ENCODE results near the gene ADGRL2. TPM values are rescaled to one million over a fixed set of nuclear protein-coding genes. Genes with fewer than 3 reads are reported as not detected.

ADGRL2 gene
- total RNA-seq, 4 donors from 2014 or later = 40.7 to 53.4 (median 44.2) TPM

DNA sequence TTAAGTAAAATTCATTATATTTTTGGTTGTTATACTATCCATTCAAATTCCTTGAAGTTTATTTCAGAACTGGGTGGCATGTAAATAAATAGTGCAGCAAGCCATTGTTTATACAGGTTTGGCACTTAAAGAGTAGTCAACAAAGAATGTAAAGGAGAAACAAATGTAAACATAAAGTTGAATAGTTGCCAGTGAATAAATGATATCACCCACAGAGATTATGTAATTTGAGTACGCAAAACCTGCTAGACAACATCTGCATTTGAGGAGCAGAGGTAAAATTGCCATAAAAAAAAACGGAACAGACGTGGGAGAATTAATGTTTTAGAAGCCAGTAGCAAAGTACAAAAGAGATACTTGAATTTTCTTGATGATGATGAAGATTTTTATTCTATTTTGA is 111.6 kb downstream of the ADGRL2 start:
- WGBS = 54% methylated on average over 3 of the region's 3 CpGs
- DNase-seq (ENCODE audit: low spot score in 2 of 2) = no peak
- Histone ChIP-seq H3K27ac (no peak overlapping the region), H3K9me3 (no peaks in the 10 kb centered on the region), H3K36me3 (no peaks in the 10 kb centered on the region), H3K4me3 (no peak overlapping the region), H3K4me1 (no peaks in the 10 kb centered on the region), H3K27me3 (no peaks in the 10 kb centered on the region)
- no peak for TF ChIP-seq POLR2AphosphoS5 (IDR thresholded peaks at IDR 0.05)
- no peak for TF ChIP-seq EP300 (IDR thresholded peaks at IDR 0.05)
- TF ChIP-seq, protein P1, sequence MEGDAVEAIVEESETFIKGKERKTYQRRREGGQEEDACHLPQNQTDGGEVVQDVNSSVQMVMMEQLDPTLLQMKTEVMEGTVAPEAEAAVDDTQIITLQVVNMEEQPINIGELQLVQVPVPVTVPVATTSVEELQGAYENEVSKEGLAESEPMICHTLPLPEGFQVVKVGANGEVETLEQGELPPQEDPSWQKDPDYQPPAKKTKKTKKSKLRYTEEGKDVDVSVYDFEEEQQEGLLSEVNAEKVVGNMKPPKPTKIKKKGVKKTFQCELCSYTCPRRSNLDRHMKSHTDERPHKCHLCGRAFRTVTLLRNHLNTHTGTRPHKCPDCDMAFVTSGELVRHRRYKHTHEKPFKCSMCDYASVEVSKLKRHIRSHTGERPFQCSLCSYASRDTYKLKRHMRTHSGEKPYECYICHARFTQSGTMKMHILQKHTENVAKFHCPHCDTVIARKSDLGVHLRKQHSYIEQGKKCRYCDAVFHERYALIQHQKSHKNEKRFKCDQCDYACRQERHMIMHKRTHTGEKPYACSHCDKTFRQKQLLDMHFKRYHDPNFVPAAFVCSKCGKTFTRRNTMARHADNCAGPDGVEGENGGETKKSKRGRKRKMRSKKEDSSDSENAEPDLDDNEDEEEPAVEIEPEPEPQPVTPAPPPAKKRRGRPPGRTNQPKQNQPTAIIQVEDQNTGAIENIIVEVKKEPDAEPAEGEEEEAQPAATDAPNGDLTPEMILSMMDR (IDR thresholded peaks at IDR 0.05) = no peak
- TF ChIP-seq POLR2A (IDR thresholded peaks at IDR 0.05) = no peak

DNA sequence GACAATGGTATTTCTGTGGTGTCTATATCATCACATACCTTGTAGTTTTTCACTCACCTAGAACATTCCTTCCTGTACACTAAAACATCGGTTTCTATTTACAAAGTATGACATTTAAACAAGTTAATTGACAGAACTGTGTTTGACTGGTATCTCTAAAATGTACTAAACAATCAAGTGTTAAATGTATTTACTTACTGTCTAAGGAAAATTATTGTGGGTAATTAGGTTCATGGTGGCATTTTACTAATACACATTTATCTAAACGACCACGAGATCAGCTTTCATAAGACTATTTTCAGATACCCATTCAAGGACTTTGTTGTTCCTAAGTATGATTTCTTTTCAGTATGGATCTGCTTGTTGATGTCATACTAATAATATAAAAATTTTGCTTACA is 115.2 kb downstream of the ADGRL2 start:
- Histone ChIP-seq H3K4me1 (no peaks in the 10 kb centered on the region), H3K4me3 (no peak overlapping the region), H3K36me3 (no peaks in the 10 kb centered on the region), H3K9me3 (no peaks in the 10 kb centered on the region), H3K27me3 (no peaks in the 10 kb centered on the region), H3K27ac (no peak overlapping the region)
- TF ChIP-seq EP300 (IDR thresholded peaks at IDR 0.05) = no peak
- no peak for TF ChIP-seq POLR2AphosphoS5 (IDR thresholded peaks at IDR 0.05)
- no peak for TF ChIP-seq POLR2A (IDR thresholded peaks at IDR 0.05)
- TF ChIP-seq, protein P1 (IDR thresholded peaks at IDR 0.05) = no peak
- DNase-seq (ENCODE audit: low spot score in 2 of 2) = no peak
- 79% methylated on average over 3 of the region's 3 CpGs for WGBS

DNA sequence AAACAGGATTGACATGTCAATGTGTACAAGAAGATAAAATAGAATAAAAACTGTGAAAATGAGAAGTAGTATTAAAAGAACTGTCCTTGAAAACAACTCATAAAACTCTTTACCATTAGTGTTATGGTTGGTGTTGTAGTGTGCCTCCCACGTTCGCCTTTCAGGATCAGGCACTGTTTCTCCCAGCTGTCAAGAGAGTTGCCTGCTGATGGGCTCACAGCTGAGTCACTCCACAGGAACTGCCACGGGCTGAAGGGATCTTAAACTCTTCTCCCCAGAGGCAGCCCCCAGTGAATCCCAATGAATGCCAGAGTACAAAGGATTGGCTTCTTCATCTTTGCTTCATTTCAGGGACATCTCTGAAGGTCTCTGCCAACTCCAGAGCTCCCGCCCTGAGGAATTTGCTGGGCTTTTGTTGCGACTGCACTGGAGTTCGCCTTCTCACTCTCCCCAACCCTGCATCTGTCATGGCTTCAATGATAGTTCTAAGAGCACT is 119.6 kb downstream of the ADGRL2 start:
- H3K27ac ChIP-seq = no peak overlapping the region
- H3K4me1 ChIP-seq = peaks cover 3% of the 10 kb centered on the region
- no peaks in the 10 kb centered on the region for H3K36me3 ChIP-seq
- no peak overlapping the region for H3K4me3 ChIP-seq
- TF ChIP-seq, protein P1 (IDR thresholded peaks at IDR 0.05) = no peak
- TF ChIP-seq POLR2A (IDR thresholded peaks at IDR 0.05) = no peak
- no peak for TF ChIP-seq EP300 (IDR thresholded peaks at IDR 0.05)
- no peak for TF ChIP-seq POLR2AphosphoS5 (IDR thresholded peaks at IDR 0.05)
- DNase-seq (ENCODE audit: low spot score in 2 of 2) = no peak
- no peaks in the 10 kb centered on the region for H3K27me3 ChIP-seq
- no peaks in the 10 kb centered on the region for H3K9me3 ChIP-seq
- WGBS = 70% methylated on average over 6 of the region's 6 CpGs

DNA sequence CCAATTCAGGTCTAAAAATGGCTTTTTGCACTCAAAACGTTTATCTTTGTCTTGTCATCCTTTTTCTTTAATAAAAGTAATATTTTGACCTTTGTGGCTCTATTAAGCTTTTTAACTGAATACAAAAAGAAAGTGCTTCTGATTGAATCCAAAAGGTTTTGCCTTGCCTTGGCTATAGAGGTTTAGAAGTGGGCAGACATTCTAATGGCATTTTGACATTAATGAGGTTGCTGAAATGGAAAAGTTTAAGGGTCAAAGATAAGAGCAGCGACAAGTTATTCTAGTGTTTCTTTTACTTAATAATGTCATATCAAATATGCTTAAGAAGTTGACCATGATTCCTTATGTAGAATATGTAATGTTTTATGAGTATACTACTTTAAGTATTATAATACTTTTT is 120.2 kb downstream of the ADGRL2 start:
- no peaks in the 10 kb centered on the region for H3K27me3 ChIP-seq
- TF ChIP-seq POLR2A (IDR thresholded peaks at IDR 0.05) (no peak), EP300 (IDR thresholded peaks at IDR 0.05) (no peak), POLR2AphosphoS5 (IDR thresholded peaks at IDR 0.05) (no peak)
- TF ChIP-seq, protein P1 (IDR thresholded peaks at IDR 0.05) = no peak
- WGBS = 59% methylated on average over 2 of the region's 2 CpGs
- no peak overlapping the region for H3K27ac ChIP-seq
- no peak overlapping the region for H3K4me3 ChIP-seq
- no peak for DNase-seq (ENCODE audit: low spot score in 2 of 2)
- H3K4me1 ChIP-seq = peaks cover 3% of the 10 kb centered on the region
- no peaks in the 10 kb centered on the region for H3K9me3 ChIP-seq
- no peaks in the 10 kb centered on the region for H3K36me3 ChIP-seq

DNA sequence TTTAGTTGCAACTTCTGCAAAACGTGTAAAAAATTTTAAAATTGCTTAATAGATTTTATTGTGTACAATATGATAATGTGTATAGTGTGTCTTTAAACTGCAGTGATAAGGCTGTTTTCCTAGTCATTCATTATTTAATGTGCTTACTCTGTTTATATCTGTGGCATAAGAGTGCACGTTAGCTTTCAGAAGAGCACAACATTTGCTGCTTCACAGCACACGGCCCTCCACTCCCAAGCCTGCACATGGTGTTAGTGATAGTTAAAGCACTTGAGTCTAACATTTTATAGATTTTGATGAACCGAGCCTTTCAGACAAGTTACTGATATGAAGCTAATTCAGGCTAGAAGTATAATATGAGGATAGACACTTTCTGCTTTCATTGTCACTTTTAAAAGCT is 120.6 kb downstream of the ADGRL2 start:
- H3K9me3 ChIP-seq = no peaks in the 10 kb centered on the region
- no peak overlapping the region for H3K4me3 ChIP-seq
- peaks cover 3% of the 10 kb centered on the region for H3K4me1 ChIP-seq
- H3K27ac ChIP-seq = no peak overlapping the region
- no peaks in the 10 kb centered on the region for H3K27me3 ChIP-seq
- no peaks in the 10 kb centered on the region for H3K36me3 ChIP-seq
- WGBS = 74% methylated on average over 4 of the region's 4 CpGs
- TF ChIP-seq POLR2A (IDR thresholded peaks at IDR 0.05) = no peak
- TF ChIP-seq EP300 (IDR thresholded peaks at IDR 0.05) = no peak
- TF ChIP-seq, protein P1 (IDR thresholded peaks at IDR 0.05) = no peak
- no peak for TF ChIP-seq POLR2AphosphoS5 (IDR thresholded peaks at IDR 0.05)
- no peak for DNase-seq (ENCODE audit: low spot score in 2 of 2)

Data from suprapubic skin (tissue), 4 donors.